NOMO-1 treated with DMSO at 0.1 percent for 48 hours (cell line): ENCODE data around the gene GFOD2.

Experiments
- DNase-seq: peaks from one replicate; lab custom pipeline; 2025; ENCODE audit not compliant: unreplicated experiment; lab: John Stamatoyannopoulos, UW

The GFOD2 gene

GRCh38 chr16:67673712-67674580 lies 45.2 kb downstream of the GFOD2 start:
- peak; percentile 12 for DNase-seq

GRCh38 chr16:67672739-67673662 lies 46.1 kb downstream of the GFOD2 start:
- DNase-seq, result peak; percentile 65

- DNase-seq, result no peak
These were observed 46.8 kb downstream of the GFOD2 start for GRCh38 chr16:67672306-67672705.

GRCh38 chr16:67669499-67670101 lies 49.5 kb downstream of the GFOD2 start:
- DNase-seq, result no peak

GRCh38 chr16:67668495-67669157 lies 50.5 kb downstream of the GFOD2 start:
- DNase-seq, result peak; percentile 30

- DNase-seq, result peak; percentile 94
These were observed 51.2 kb downstream of the GFOD2 start for GRCh38 chr16:67667817-67668494.

GRCh38 chr16:67667453-67667816 lies 51.7 kb downstream of the GFOD2 start:
- DNase-seq, result no peak

GRCh38 chr16:67666559-67667452 lies 52.3 kb downstream of the GFOD2 start, which contains the start of the genes C16orf86 and ENKD1:
C16orf86 (plus strand) TSS chr16:67666814; CDS start chr16:67666971, 157 bp downstream.
ENKD1 (minus strand) TSS chr16:67666750; CDS start chr16:67666442, 308 bp downstream.
- peak; percentile 74 for DNase-seq

- DNase-seq, result no peak
These were observed 53.0 kb downstream of the GFOD2 start for GRCh38 chr16:67666032-67666551.

GRCh38 chr16:67665598-67665997 lies 53.5 kb downstream of the GFOD2 start:
- DNase-seq, result no peak

- no peak for DNase-seq
These were observed 54.2 kb downstream of the GFOD2 start for GRCh38 chr16:67664871-67665270.

- DNase-seq, result no peak
These were observed 54.9 kb downstream of the GFOD2 start for GRCh38 chr16:67664258-67664657.

- DNase-seq, result no peak
These were observed 55.3 kb downstream of the GFOD2 start for GRCh38 chr16:67663877-67664222.

- DNase-seq, result no peak
These were observed 55.8 kb downstream of the GFOD2 start for GRCh38 chr16:67663151-67663876.

GRCh38 chr16:67662653-67663010 lies 56.5 kb downstream of the GFOD2 start:
- no peak for DNase-seq

GRCh38 chr16:67661886-67662652 lies 57.0 kb downstream of the GFOD2 start:
- DNase-seq, result no peak

GRCh38 chr16:67661101-67661761 lies 57.9 kb downstream of the GFOD2 start:
- no peak for DNase-seq
